Activated CD4-positive, alpha-beta T cell treated with anti-CD3 and anti-CD28 coated beads, Interleukin-2, Interleukin-6, amounts not matched to agents 100 ng/mL and 50 ng/mL, durations not matched to agents 16 hours and 8 hours (primary cell): ENCODE results near the gene COMMD8.
"Not testable (repeated sequence)": the region's sequence is repeated elsewhere in the genome, so short reads cannot be mapped to it uniquely, and the experiment has no call there.

Experiments used
- DNase-seq: peaks from one replicate; pipeline ENCODE4 v3.0.0-alpha.2; 2020

The COMMD8 gene

GRCh38 chr4:47463235-47463956, at the start of gene COMMD8:
Gene COMMD8 (minus strand): TSS chr4:47463702. CDS start chr4:47463651, 51 bp downstream.
- peak; percentile 97 for DNase-seq

GRCh38 chr4:47510506-47511143, 47.1 kb upstream of the COMMD8 start:
- DNase-seq: no peak

- DNase-seq: no peak
These were observed 42.2 kb upstream of the COMMD8 start for GRCh38 chr4:47505666-47506065.

GRCh38 chr4:47505147-47505546, 41.6 kb upstream of the COMMD8 start:
- no peak for DNase-seq

- DNase-seq: no peak
These were observed 37.3 kb upstream of the COMMD8 start for GRCh38 chr4:47500776-47501175.

- DNase-seq: no peak
These were observed 36.2 kb upstream of the COMMD8 start for GRCh38 chr4:47499700-47500099.

GRCh38 chr4:47498899-47499298, 35.4 kb upstream of the COMMD8 start:
- peak; percentile 11 for DNase-seq

- no peak for DNase-seq
These were observed 30.6 kb upstream of the COMMD8 start for GRCh38 chr4:47494124-47494430.

GRCh38 chr4:47493238-47494123, 30.0 kb upstream of the COMMD8 start:
- no peak for DNase-seq

GRCh38 chr4:47490550-47490949, 27.0 kb upstream of the COMMD8 start:
- DNase-seq: peak; percentile 33

GRCh38 chr4:47488706-47489105, 25.2 kb upstream of the COMMD8 start:
- DNase-seq: no peak

- DNase-seq: not testable (repeated sequence)
These were observed 23.2 kb upstream of the COMMD8 start for GRCh38 chr4:47486727-47487126.

GRCh38 chr4:47486231-47486673, 22.8 kb upstream of the COMMD8 start:
- no peak for DNase-seq

- no peak for DNase-seq
These were observed 22.3 kb upstream of the COMMD8 start for GRCh38 chr4:47485768-47486167.

GRCh38 chr4:47485047-47485692, 21.7 kb upstream of the COMMD8 start, which contains the start of gene ATP10D:
Gene ATP10D (plus strand): TSS chr4:47485275. CDS start chr4:47512541, 27,266 bp downstream.
- peak; percentile 90 for DNase-seq

GRCh38 chr4:47484168-47484567, 20.7 kb upstream of the COMMD8 start:
- DNase-seq: no peak

- DNase-seq: no peak
These were observed 20.2 kb upstream of the COMMD8 start for GRCh38 chr4:47483745-47484144.

- DNase-seq: peak; percentile 27
These were observed 18.8 kb upstream of the COMMD8 start for GRCh38 chr4:47482326-47482725.

GRCh38 chr4:47478804-47479203, 15.3 kb upstream of the COMMD8 start:
- DNase-seq: no peak

- DNase-seq: no peak
These were observed 11.9 kb upstream of the COMMD8 start for GRCh38 chr4:47475411-47475810.

GRCh38 chr4:47474799-47475198, 11.3 kb upstream of the COMMD8 start:
- DNase-seq: no peak

GRCh38 chr4:47473141-47473750, 9.7 kb upstream of the COMMD8 start:
- no peak for DNase-seq

- no peak for DNase-seq
These were observed 8.1 kb upstream of the COMMD8 start for GRCh38 chr4:47471591-47471990.
